Testis (tissue), 2 donors: ENCODE data around the gene MBD6.
"Not testable (repeated sequence)": the region's sequence is repeated elsewhere in the genome, so short reads cannot be mapped to it uniquely, and the experiment has no call there.

ENCODE experiments used
- CTCF ChIP-seq, 3 experiments: fragments of 450-650 bp in 2 of 3; fragments of 200-600 bp in 1 of 3; sonication (generic) in 1 of 3; IDR thresholded peaks; one replicate each; pipeline ENCODE4 v1.5.1; 2016 to 2019; ENCODE audit warnings: antibody characterized with exemption in 3 of 3, mild to moderate bottlenecking in 2 of 3, moderate library complexity in 1 of 3
- POLR2A ChIP-seq: fragments of 450-650 bp; IDR thresholded peaks from one replicate; pipeline ENCODE4 v1.6.1; 2017; ENCODE audit warnings: antibody characterized with exemption, mild to moderate bottlenecking, moderate library complexity

GRCh38 chr12:57517718-57518117, 4.9 kb upstream of the MBD6 start:
- not testable (repeated sequence) for TF ChIP-seq CTCF (IDR thresholded peaks at IDR 0.05); POLR2A
